GM19025 (cell line): ENCODE data around the gene ARHGDIA.
"Not testable (repeated sequence)": the region's sequence is repeated elsewhere in the genome, so short reads cannot be mapped to it uniquely, and the experiment has no call there.

ENCODE experiments used
- ATAC-seq: cut with Tn5 transposase; IDR thresholded peaks from one replicate; pipeline ENCODE4 v1.9.1; 2021; ENCODE audit warnings: mild to moderate bottlenecking, low read depth, moderate library complexity; ENCODE audit not compliant: unreplicated experiment

Gene ARHGDIA

GRCh38 chr17:81844887-81845286 lies 26.2 kb downstream of the ARHGDIA start:
- no peak for ATAC-seq

GRCh38 chr17:81844327-81844851 lies 26.7 kb downstream of the ARHGDIA start:
- ATAC-seq: no peak

- ATAC-seq: no peak
Measured at GRCh38 chr17:81843713-81844326, 27.3 kb downstream of the ARHGDIA start.

GRCh38 chr17:81842725-81843504 lies 28.2 kb downstream of the ARHGDIA start:
- ATAC-seq: no peak

- no peak for ATAC-seq
Measured at GRCh38 chr17:81842378-81842724, 28.8 kb downstream of the ARHGDIA start.

- ATAC-seq: no peak
Measured at GRCh38 chr17:81841866-81842265, 29.3 kb downstream of the ARHGDIA start.

- no peak for ATAC-seq
Measured at GRCh38 chr17:81840826-81841778, 30.0 kb downstream of the ARHGDIA start.

GRCh38 chr17:81840059-81840458 lies 31.1 kb downstream of the ARHGDIA start:
- not testable (repeated sequence) for ATAC-seq

- no peak for ATAC-seq
Measured at GRCh38 chr17:81839301-81839700, 31.8 kb downstream of the ARHGDIA start.

GRCh38 chr17:81838753-81839255 lies 32.3 kb downstream of the ARHGDIA start:
- ATAC-seq: no peak

GRCh38 chr17:81837641-81838040 lies 33.5 kb downstream of the ARHGDIA start:
- ATAC-seq: no peak

GRCh38 chr17:81834831-81835267 lies 36.3 kb downstream of the ARHGDIA start, which contains the start of gene PPP1R27:
PPP1R27 (minus strand) TSS chr17:81835050; CDS start chr17:81834953, 97 bp downstream.
- ATAC-seq: no peak

- ATAC-seq: no peak
Measured at GRCh38 chr17:81833921-81834830, 37.0 kb downstream of the ARHGDIA start.

- ATAC-seq: peak; percentile 84
Measured at GRCh38 chr17:81833160-81833920, 37.8 kb downstream of the ARHGDIA start, which contains the start of gene MCRIP1. MCRIP1 (minus strand) TSS chr17:81833291; CDS start chr17:81824506, 8,785 bp downstream.

- ATAC-seq: peak; percentile 8
Measured at GRCh38 chr17:81832608-81833159, 38.5 kb downstream of the ARHGDIA start.

GRCh38 chr17:81831957-81832607 lies 39.1 kb downstream of the ARHGDIA start:
- no peak for ATAC-seq

- ATAC-seq: no peak
Measured at GRCh38 chr17:81831563-81831956, 39.6 kb downstream of the ARHGDIA start.

GRCh38 chr17:81829858-81830257 lies 41.3 kb downstream of the ARHGDIA start:
- ATAC-seq: no peak
